ENCODE results near the gene EAF2.

EAF2 gene

DNA sequence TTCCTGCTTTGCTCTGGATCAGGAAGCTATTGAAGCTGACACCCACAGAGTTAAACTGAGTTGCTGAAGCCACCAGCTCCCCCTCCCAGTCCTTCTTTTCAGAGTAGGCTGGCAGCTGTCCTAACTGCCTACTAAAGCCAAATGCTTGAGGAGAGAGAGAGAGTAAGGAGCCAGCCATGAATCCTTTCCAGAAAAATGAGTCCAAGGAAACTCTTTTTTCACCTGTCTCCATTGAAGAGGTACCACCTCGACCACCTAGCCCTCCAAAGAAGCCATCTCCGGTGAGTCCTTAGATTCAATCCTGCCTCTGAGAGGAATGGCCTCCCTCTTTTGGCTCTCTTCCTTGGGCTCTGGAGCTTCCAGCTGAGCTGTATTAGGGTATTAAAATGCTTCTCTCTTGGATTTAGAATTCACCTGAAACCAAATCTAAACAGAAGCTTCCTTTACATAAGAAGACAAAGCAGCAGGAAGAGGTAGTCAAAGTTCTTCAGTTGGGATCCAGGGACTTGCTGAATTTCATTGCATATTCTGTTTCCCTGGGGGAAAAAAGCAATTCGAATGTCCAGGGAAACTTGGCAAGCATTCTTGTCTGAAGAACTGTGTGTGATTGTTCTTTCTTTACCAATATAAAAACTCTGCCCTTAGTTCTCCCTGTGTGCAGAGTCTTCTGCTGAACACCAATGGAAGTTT lies 59.4 kb downstream of the EAF2 start, which contains the start of gene SLC15A2:
SLC15A2 (plus strand) TSS at position 101 of the 690 bp plus-strand sequence; CDS start at position 177, 76 bp downstream.
- no peaks in the 10 kb centered on the region for H3K79me2 ChIP-seq (ENCODE audit: insufficient read depth, low read length)
- no peaks in the 10 kb centered on the region for H3K4me1 ChIP-seq (ENCODE audit: insufficient read depth, low read length, severe bottlenecking)
- H2AFZ ChIP-seq (ENCODE audit: low read length): no peak within 1 kb of the TSS
- no peaks in the 10 kb centered on the region for H4K20me1 ChIP-seq (ENCODE audit: insufficient read depth, low read length)
- no peaks in the 10 kb centered on the region for H3K9me2 ChIP-seq (ENCODE audit: low read depth, low read length)
- no peaks in the 10 kb centered on the region for H3K27me3 ChIP-seq (ENCODE audit: insufficient read depth, low read length)
- no peaks in the 10 kb centered on the region for H3F3A ChIP-seq (ENCODE audit: insufficient read depth, low read length)
- no peak within 1 kb of the TSS for H3K4me2 ChIP-seq (ENCODE audit: low read length)
- H3K4me3 ChIP-seq (ENCODE audit: low read depth, low read length, poor library complexity, severe bottlenecking): no peak within 1 kb of the TSS
- no peaks in the 10 kb centered on the region for H3K9me3 ChIP-seq (ENCODE audit: low read length)
- TF ChIP-seq EZH2 (IDR thresholded peaks at IDR 0.05; ENCODE audit: borderline replicate concordance, low read length): no peak
- TF ChIP-seq, protein P1, sequence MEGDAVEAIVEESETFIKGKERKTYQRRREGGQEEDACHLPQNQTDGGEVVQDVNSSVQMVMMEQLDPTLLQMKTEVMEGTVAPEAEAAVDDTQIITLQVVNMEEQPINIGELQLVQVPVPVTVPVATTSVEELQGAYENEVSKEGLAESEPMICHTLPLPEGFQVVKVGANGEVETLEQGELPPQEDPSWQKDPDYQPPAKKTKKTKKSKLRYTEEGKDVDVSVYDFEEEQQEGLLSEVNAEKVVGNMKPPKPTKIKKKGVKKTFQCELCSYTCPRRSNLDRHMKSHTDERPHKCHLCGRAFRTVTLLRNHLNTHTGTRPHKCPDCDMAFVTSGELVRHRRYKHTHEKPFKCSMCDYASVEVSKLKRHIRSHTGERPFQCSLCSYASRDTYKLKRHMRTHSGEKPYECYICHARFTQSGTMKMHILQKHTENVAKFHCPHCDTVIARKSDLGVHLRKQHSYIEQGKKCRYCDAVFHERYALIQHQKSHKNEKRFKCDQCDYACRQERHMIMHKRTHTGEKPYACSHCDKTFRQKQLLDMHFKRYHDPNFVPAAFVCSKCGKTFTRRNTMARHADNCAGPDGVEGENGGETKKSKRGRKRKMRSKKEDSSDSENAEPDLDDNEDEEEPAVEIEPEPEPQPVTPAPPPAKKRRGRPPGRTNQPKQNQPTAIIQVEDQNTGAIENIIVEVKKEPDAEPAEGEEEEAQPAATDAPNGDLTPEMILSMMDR (IDR thresholded peaks at IDR 0.05; ENCODE audit: low read length): no peak
- H3K9ac ChIP-seq (ENCODE audit: low read length): no peak within 1 kb of the TSS
- no peak within 1 kb of the TSS for H3K27ac ChIP-seq (ENCODE audit: low read depth, low read length, poor library complexity, severe bottlenecking)
- H3K36me3 ChIP-seq (ENCODE audit: insufficient read depth, low read length): peaks cover 6% of the 10 kb centered on the region; the same call in 1 of the 2 replicates

DNA sequence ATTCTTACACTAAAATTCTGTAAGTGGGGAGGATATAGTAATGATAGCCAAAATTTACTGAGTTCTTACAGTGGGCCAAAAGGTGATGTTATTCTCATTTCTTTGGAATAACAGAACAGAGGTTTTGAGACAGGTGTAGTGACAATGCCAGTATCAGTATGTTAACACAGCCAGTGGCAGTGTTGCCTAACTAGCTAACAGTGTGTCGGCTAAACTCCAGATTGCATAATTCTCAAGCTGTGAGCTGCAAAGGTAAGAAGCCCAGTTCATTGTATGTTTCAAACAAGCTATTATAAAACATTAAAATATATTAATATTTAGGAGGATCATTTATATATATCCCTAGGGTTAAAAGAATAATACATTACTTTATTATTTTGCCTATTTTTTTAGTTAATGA lies 60.1 kb downstream of the EAF2 start:
- H3K4me1 ChIP-seq (ENCODE audit: insufficient read depth, low read length, severe bottlenecking): no peaks in the 10 kb centered on the region
- TF ChIP-seq, protein P1 (IDR thresholded peaks at IDR 0.05; ENCODE audit: low read length): no peak
- H3K27me3 ChIP-seq (ENCODE audit: insufficient read depth, low read length): no peaks in the 10 kb centered on the region
- no peaks in the 10 kb centered on the region for H3F3A ChIP-seq (ENCODE audit: insufficient read depth, low read length)
- no peak overlapping the region for H3K4me2 ChIP-seq (ENCODE audit: low read length)
- H3K79me2 ChIP-seq (ENCODE audit: insufficient read depth, low read length): no peaks in the 10 kb centered on the region
- H3K36me3 ChIP-seq (ENCODE audit: insufficient read depth, low read length): peaks cover 6% of the 10 kb centered on the region; the same call in 1 of the 2 replicates
- H3K9me2 ChIP-seq (ENCODE audit: low read depth, low read length): no peaks in the 10 kb centered on the region
- no peaks in the 10 kb centered on the region for H3K9me3 ChIP-seq (ENCODE audit: low read length)
- no peak overlapping the region for H2AFZ ChIP-seq (ENCODE audit: low read length)
- no peak overlapping the region for H3K4me3 ChIP-seq (ENCODE audit: low read depth, low read length, poor library complexity, severe bottlenecking)
- H4K20me1 ChIP-seq (ENCODE audit: insufficient read depth, low read length): no peaks in the 10 kb centered on the region
- no peak overlapping the region for H3K27ac ChIP-seq (ENCODE audit: low read depth, low read length, poor library complexity, severe bottlenecking)
- no peak overlapping the region for H3K9ac ChIP-seq (ENCODE audit: low read length)

DNA sequence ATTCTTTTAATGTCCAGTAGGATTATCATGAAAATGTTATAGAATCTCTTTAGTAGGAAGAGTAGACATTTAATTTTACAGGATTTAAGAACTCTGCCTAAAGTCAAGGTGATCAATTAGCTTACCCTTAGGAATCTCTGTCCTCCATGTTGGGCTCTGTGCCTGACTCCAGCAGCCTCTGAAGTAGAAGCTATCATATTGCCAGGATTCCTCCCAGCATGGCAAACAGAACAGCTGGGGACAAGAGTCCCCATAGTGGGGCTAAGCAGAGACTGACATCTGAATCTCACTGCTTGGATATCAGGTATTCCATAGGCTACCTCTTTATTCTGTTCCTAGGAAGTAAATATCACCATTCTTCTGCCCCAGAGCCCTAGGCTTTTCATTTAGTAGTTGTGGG lies 60.7 kb downstream of the EAF2 start:
- Histone ChIP-seq H3K9me2 (ENCODE audit: low read depth, low read length) (no peaks in the 10 kb centered on the region), H3K9ac (ENCODE audit: low read length) (no peak overlapping the region), H3K9me3 (ENCODE audit: low read length) (no peaks in the 10 kb centered on the region), H3K4me2 (ENCODE audit: low read length) (no peak overlapping the region), H3K4me1 (ENCODE audit: insufficient read depth, low read length, severe bottlenecking) (no peaks in the 10 kb centered on the region), H2AFZ (ENCODE audit: low read length) (no peak overlapping the region), H3F3A (ENCODE audit: insufficient read depth, low read length) (no peaks in the 10 kb centered on the region), H3K27me3 (ENCODE audit: insufficient read depth, low read length) (no peaks in the 10 kb centered on the region), H3K4me3 (ENCODE audit: low read depth, low read length, poor library complexity, severe bottlenecking) (no peak overlapping the region), H3K79me2 (ENCODE audit: insufficient read depth, low read length) (no peaks in the 10 kb centered on the region), H3K27ac (ENCODE audit: low read depth, low read length, poor library complexity, severe bottlenecking) (no peak overlapping the region), H4K20me1 (ENCODE audit: insufficient read depth, low read length) (no peaks in the 10 kb centered on the region), H3K36me3 (ENCODE audit: insufficient read depth, low read length) (peaks cover 6% of the 10 kb centered on the region; the same call in 1 of the 2 replicates)
- TF ChIP-seq, protein P1 (IDR thresholded peaks at IDR 0.05; ENCODE audit: low read length): no peak
- TF ChIP-seq EZH2 (IDR thresholded peaks at IDR 0.05; ENCODE audit: borderline replicate concordance, low read length): no peak

Measured in OCI-LY1 (cell line).